ENCODE data around the gene FLT1.

The FLT1 gene

GRCh38 chr13:28420704-28421103, 74.2 kb downstream of the FLT1 start:
- Histone ChIP-seq H3K9me3 (ENCODE audit: control insufficient read depth, insufficient read depth, low read length) (no peaks in the 10 kb centered on the region), H3K27ac (ENCODE audit: low read depth, low read length) (no peak overlapping the region), H3K4me1 (ENCODE audit: control insufficient read depth, low read length) (peaks cover 13% of the 10 kb centered on the region), H3K36me3 (ENCODE audit: control insufficient read depth, low read length) (no peaks in the 10 kb centered on the region), H4K20me1 (ENCODE audit: control insufficient read depth, insufficient read depth, low read depth, low read length) (no peaks in the 10 kb centered on the region), H3K9me2 (replicated peaks; ENCODE audit: control insufficient read depth, low read length) (no peaks in the 10 kb centered on the region), H3K27me3 (ENCODE audit: control insufficient read depth, low read length) (no peaks in the 10 kb centered on the region), H3F3A (ENCODE audit: control insufficient read depth, insufficient read depth) (no peaks in the 10 kb centered on the region), H3K79me2 (ENCODE audit: control insufficient read depth, low read length) (no peaks in the 10 kb centered on the region), H3K4me3 (ENCODE audit: low read length) (no peak overlapping the region), H3K4me2 (ENCODE audit: low read length) (no peak overlapping the region)
- TF ChIP-seq, protein P1, sequence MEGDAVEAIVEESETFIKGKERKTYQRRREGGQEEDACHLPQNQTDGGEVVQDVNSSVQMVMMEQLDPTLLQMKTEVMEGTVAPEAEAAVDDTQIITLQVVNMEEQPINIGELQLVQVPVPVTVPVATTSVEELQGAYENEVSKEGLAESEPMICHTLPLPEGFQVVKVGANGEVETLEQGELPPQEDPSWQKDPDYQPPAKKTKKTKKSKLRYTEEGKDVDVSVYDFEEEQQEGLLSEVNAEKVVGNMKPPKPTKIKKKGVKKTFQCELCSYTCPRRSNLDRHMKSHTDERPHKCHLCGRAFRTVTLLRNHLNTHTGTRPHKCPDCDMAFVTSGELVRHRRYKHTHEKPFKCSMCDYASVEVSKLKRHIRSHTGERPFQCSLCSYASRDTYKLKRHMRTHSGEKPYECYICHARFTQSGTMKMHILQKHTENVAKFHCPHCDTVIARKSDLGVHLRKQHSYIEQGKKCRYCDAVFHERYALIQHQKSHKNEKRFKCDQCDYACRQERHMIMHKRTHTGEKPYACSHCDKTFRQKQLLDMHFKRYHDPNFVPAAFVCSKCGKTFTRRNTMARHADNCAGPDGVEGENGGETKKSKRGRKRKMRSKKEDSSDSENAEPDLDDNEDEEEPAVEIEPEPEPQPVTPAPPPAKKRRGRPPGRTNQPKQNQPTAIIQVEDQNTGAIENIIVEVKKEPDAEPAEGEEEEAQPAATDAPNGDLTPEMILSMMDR (IDR thresholded peaks at IDR 0.05; ENCODE audit: low read depth, low read length, poor library complexity, severe bottlenecking) = no peak
- TF ChIP-seq EZH2phosphoT487 (IDR thresholded peaks at IDR 0.05; ENCODE audit: borderline replicate concordance, low read length) = no peak

DNA sequence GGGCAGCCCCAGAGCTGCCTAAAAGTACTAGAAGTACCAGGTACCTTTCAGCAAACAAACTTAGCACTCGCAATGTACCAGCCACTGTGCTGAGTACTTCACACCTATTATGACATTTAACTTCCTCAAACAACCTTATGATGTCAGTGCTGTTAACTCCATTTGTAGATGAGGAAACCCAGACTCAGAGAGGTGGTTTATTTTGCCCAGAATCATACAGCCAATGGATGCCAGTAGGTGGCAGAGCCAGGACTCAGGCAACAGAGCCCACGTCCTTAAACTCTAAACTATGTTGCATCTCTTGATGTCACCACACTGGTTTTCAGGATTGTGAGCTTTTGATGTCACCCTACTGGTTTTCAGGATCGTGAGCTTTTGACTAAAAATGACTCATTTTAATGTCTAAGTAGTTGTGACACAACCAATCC, 78.9 kb downstream of the FLT1 start:
- no peaks in the 10 kb centered on the region for H3F3A ChIP-seq (ENCODE audit: control insufficient read depth, insufficient read depth)
- no peak overlapping the region for H3K4me2 ChIP-seq (ENCODE audit: low read length)
- no peaks in the 10 kb centered on the region for H3K9me2 ChIP-seq (replicated peaks; ENCODE audit: control insufficient read depth, low read length)
- no peaks in the 10 kb centered on the region for H3K4me1 ChIP-seq (ENCODE audit: control insufficient read depth, low read length)
- H3K79me2 ChIP-seq (ENCODE audit: control insufficient read depth, low read length) = no peaks in the 10 kb centered on the region
- no peak overlapping the region for H3K27ac ChIP-seq (ENCODE audit: low read depth, low read length)
- no peaks in the 10 kb centered on the region for H4K20me1 ChIP-seq (ENCODE audit: control insufficient read depth, insufficient read depth, low read depth, low read length)
- no peak overlapping the region for H3K4me3 ChIP-seq (ENCODE audit: low read length)
- TF ChIP-seq, protein P1 (IDR thresholded peaks at IDR 0.05; ENCODE audit: low read depth, low read length, poor library complexity, severe bottlenecking) = peak; percentile 14
- no peak for TF ChIP-seq EZH2phosphoT487 (IDR thresholded peaks at IDR 0.05; ENCODE audit: borderline replicate concordance, low read length)
- no peaks in the 10 kb centered on the region for H3K36me3 ChIP-seq (ENCODE audit: control insufficient read depth, low read length)
- no peaks in the 10 kb centered on the region for H3K27me3 ChIP-seq (ENCODE audit: control insufficient read depth, low read length)
- no peaks in the 10 kb centered on the region for H3K9me3 ChIP-seq (ENCODE audit: control insufficient read depth, insufficient read depth, low read length)

GRCh38 chr13:28413999-28414398, 80.9 kb downstream of the FLT1 start:
- Histone ChIP-seq H3K27ac (ENCODE audit: low read depth, low read length) (no peak overlapping the region), H3K4me1 (ENCODE audit: control insufficient read depth, low read length) (no peaks in the 10 kb centered on the region), H3K27me3 (ENCODE audit: control insufficient read depth, low read length) (no peaks in the 10 kb centered on the region), H3K4me3 (ENCODE audit: low read length) (no peak overlapping the region), H3K79me2 (ENCODE audit: control insufficient read depth, low read length) (no peaks in the 10 kb centered on the region), H3K4me2 (ENCODE audit: low read length) (no peak overlapping the region), H3K9me2 (replicated peaks; ENCODE audit: control insufficient read depth, low read length) (no peaks in the 10 kb centered on the region), H3K9me3 (ENCODE audit: control insufficient read depth, insufficient read depth, low read length) (no peaks in the 10 kb centered on the region), H3F3A (ENCODE audit: control insufficient read depth, insufficient read depth) (no peaks in the 10 kb centered on the region), H3K36me3 (ENCODE audit: control insufficient read depth, low read length) (no peaks in the 10 kb centered on the region), H4K20me1 (ENCODE audit: control insufficient read depth, insufficient read depth, low read depth, low read length) (no peaks in the 10 kb centered on the region)
- no peak for TF ChIP-seq EZH2phosphoT487 (IDR thresholded peaks at IDR 0.05; ENCODE audit: borderline replicate concordance, low read length)
- TF ChIP-seq, protein P1 (IDR thresholded peaks at IDR 0.05; ENCODE audit: low read depth, low read length, poor library complexity, severe bottlenecking) = no peak

- no peak overlapping the region for H3K4me2 ChIP-seq (ENCODE audit: low read length)
These were observed 81.9 kb downstream of the FLT1 start for GRCh38 chr13:28412981-28413380.

More at GRCh38 chr13:28412981-28413380, 81.9 kb downstream of the FLT1 start:
- H3F3A ChIP-seq (ENCODE audit: control insufficient read depth, insufficient read depth) = no peaks in the 10 kb centered on the region
- no peaks in the 10 kb centered on the region for H4K20me1 ChIP-seq (ENCODE audit: control insufficient read depth, insufficient read depth, low read depth, low read length)
- no peaks in the 10 kb centered on the region for H3K27me3 ChIP-seq (ENCODE audit: control insufficient read depth, low read length)
- H3K36me3 ChIP-seq (ENCODE audit: control insufficient read depth, low read length) = no peaks in the 10 kb centered on the region
- H3K79me2 ChIP-seq (ENCODE audit: control insufficient read depth, low read length) = no peaks in the 10 kb centered on the region
- H3K4me3 ChIP-seq (ENCODE audit: low read length) = no peak overlapping the region
- no peaks in the 10 kb centered on the region for H3K9me2 ChIP-seq (replicated peaks; ENCODE audit: control insufficient read depth, low read length)
- no peak overlapping the region for H3K27ac ChIP-seq (ENCODE audit: low read depth, low read length)
- no peaks in the 10 kb centered on the region for H3K4me1 ChIP-seq (ENCODE audit: control insufficient read depth, low read length)
- TF ChIP-seq, protein P1 (IDR thresholded peaks at IDR 0.05; ENCODE audit: low read depth, low read length, poor library complexity, severe bottlenecking) = no peak
- no peak for TF ChIP-seq EZH2phosphoT487 (IDR thresholded peaks at IDR 0.05; ENCODE audit: borderline replicate concordance, low read length)
- no peaks in the 10 kb centered on the region for H3K9me3 ChIP-seq (ENCODE audit: control insufficient read depth, insufficient read depth, low read length)

All from DOHH2 (cell line).